Stimulated activated CD8-positive, alpha-beta memory T cell treated with anti-CD3 and anti-CD28 coated beads, Interleukin-15, amount 100 ng/mL, for 4 hours (primary cell): ENCODE data around the gene INPP5A.

Source experiments
- DNase-seq, 2 donors: peaks; one replicate each; pipeline ENCODE4 v3.0.0-alpha.2; 2020; ENCODE audit warnings: low read depth in 2 of 2

Gene INPP5A

GRCh38 chr10:132628966-132629900 is 91.6 kb downstream of the INPP5A start:
- DNase-seq = no peak

- no peak for DNase-seq
Observed at GRCh38 chr10:132630156-132630555, 92.6 kb downstream of the INPP5A start.

GRCh38 chr10:132630666-132631337 is 93.2 kb downstream of the INPP5A start:
- DNase-seq = no peak

GRCh38 chr10:132631338-132631735 is 93.8 kb downstream of the INPP5A start:
- no peak for DNase-seq

GRCh38 chr10:132632091-132632561 is 94.5 kb downstream of the INPP5A start:
- DNase-seq = no peak

GRCh38 chr10:132632851-132633684 is 95.5 kb downstream of the INPP5A start:
- DNase-seq = no peak

GRCh38 chr10:132634241-132634946 is 96.8 kb downstream of the INPP5A start:
- DNase-seq = no peak

- no peak for DNase-seq
Observed at GRCh38 chr10:132634947-132635271, 97.3 kb downstream of the INPP5A start.

- DNase-seq = no peak
Observed at GRCh38 chr10:132636358-132636757, 98.8 kb downstream of the INPP5A start.

GRCh38 chr10:132637477-132638129 is 100.0 kb downstream of the INPP5A start:
- no peak for DNase-seq

- no peak for DNase-seq
Observed at GRCh38 chr10:132638130-132638515, 100.5 kb downstream of the INPP5A start.

GRCh38 chr10:132639470-132639869 is 101.9 kb downstream of the INPP5A start:
- DNase-seq = no peak

- no peak for DNase-seq
Observed at GRCh38 chr10:132640326-132641125, 102.9 kb downstream of the INPP5A start.

GRCh38 chr10:132641401-132641800 is 103.8 kb downstream of the INPP5A start:
- DNase-seq = no peak

GRCh38 chr10:132641966-132642731 is 104.6 kb downstream of the INPP5A start:
- DNase-seq = no peak

- DNase-seq = no peak
Observed at GRCh38 chr10:132642732-132643008, 105.1 kb downstream of the INPP5A start.

- DNase-seq = no peak
Observed at GRCh38 chr10:132643709-132644526, 106.3 kb downstream of the INPP5A start.

GRCh38 chr10:132644527-132645246 is 107.1 kb downstream of the INPP5A start:
- DNase-seq = no peak
